ENCODE results near the gene ATP5F1D.

The ATP5F1D gene

GRCh38 chr19:1218751-1219567 lies 22.6 kb upstream of the ATP5F1D start:
- peak overlapping the region; percentile 20 for H3K27ac ChIP-seq
- TF ChIP-seq CTCF (conservative IDR thresholded peaks at IDR 0.05) = no peak

DNA sequence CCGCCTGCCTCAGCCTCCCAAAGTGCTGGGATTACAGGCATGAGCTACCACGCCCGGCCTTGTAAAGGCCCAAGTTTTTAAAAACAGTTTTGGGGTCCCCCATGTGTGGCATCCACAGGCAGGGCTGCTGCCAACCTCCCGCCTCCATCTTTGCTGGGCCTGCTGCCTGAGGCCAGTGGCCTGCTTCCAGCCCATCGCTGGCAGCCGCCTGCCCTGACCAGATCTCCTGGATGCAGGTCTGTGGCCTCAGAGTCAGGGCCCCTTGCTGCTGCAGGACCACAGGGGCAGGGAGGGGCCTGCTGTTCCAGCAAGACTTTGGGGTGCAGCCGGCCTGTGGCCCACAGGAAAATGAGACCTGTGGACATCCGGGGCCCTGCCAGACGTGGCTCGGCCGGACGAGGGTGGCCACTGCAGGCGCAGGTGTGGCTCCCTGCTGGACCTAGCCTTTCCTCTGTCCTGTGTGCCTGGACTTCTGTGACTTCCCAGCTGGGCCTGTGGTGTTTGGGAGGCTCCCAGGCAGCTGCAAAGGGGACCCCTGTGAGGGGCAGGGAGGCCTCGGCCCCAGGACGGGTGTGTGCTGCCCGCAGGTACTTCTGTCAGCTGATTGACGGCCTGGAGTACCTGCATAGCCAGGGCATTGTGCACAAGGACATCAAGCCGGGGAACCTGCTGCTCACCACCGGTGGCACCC lies 21.6 kb upstream of the ATP5F1D start:
- H3K27ac ChIP-seq = no peak overlapping the region
- TF ChIP-seq CTCF (conservative IDR thresholded peaks at IDR 0.05) = no peak

- no peak for TF ChIP-seq CTCF (conservative IDR thresholded peaks at IDR 0.05)
- H3K27ac ChIP-seq = no peak overlapping the region
Measured at GRCh38 chr19:1220477-1220930, 21.0 kb upstream of the ATP5F1D start.

DNA sequence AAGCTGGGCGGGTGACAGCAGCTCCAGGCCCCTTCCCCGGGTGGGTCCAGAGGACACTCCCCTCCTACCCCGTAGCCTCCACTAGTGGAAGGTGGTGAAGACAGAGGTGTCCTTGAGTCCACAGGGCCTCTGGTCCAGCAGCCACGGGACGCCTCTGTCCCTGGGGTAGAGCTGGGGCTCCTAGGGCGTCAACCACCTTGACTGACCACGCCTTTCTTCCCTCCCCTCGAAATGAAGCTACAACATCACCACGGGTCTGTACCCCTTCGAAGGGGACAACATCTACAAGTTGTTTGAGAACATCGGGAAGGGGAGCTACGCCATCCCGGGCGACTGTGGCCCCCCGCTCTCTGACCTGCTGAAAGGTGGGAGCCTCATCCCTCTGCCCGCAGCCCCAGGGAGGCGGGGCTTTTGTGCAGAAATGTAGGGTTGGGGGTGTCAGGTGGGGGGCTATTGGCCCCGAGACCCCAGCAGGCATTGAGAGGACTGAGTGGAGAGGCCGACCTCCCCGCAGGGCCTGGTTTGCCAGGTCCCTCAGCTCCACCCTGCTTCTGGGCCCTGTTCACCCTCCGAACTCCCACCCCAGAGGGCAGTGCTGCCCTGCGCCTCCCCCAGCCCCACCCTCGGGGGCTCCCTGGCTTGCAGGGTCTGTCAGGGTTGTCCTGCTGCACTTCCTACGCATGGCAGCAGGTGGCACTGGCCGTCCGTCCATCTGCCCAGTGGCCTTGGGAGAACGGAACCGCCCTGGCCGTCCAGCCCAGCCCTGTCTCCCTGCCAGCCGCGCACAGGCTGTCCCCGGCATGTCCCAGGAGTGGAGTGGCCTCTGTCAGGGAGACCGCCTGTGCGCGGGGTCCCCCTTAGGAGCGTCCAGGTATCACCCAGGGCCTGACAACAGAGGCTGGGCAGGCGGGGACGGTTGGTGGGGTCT lies 20.3 kb upstream of the ATP5F1D start:
- 0 out of 2 replicates have a peak overlapping the region, but pooled peaks have one; percentile 2 for H3K27ac ChIP-seq
- TF ChIP-seq CTCF (conservative IDR thresholded peaks at IDR 0.05) = peak; percentile 77

DNA sequence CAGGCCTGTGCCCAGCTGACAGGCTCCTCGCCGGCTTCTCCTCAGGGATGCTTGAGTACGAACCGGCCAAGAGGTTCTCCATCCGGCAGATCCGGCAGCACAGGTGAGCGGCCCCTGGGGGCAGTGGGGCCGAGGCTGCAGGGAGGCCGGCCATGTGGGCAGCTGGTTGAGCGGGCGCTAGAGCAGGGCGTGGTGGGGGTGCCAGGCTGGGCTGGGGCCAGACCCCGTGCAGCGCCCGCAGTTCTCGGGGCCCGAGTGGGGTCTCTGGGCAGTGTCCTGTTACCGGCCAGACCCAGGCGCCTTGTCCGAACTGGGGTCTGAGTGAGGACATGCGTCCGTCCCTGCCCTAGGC lies 19.7 kb upstream of the ATP5F1D start:
- TF ChIP-seq CTCF (conservative IDR thresholded peaks at IDR 0.05) = no peak
- 0 out of 2 replicates have a peak overlapping the region, but pooled peaks have one; percentile 2 for H3K27ac ChIP-seq

DNA sequence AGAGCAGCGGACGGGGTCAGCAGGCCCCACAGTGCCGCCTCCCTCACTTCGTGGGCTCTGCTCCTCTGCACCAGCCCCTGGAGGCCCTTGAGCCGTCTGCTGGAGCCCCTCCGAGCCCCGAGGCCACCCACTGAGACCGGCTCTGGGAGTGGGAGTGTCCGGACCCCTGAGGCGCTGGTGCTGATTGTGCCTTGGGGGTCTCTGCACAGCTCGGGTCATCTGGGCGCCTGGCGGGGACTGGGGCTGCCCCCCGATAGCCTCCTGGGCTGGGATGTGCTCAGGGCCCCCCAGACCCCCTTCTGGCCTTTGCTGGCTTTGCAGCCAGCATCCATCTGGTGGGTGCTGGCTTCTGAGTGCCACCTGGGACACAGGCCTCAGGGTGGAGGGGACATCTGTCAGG lies 19.2 kb upstream of the ATP5F1D start:
- no peak overlapping the region for H3K27ac ChIP-seq
- TF ChIP-seq CTCF (conservative IDR thresholded peaks at IDR 0.05) = no peak
